Measurements from ENCODE around the gene GAK.

Gene GAK

GRCh38 chr4:801436-802124 is 130.5 kb downstream of the GAK start:
- DNase-seq, result no peak

Data from NCI-H774 (cell line).